Hepatocyte (in vitro differentiated cells): ENCODE measurements around the gene B3GNT7.

Experiments used
- EZH2 ChIP-seq: fragments of 200-600 bp; sonication (generic); IDR thresholded peaks from 2 replicates; pipeline ENCODE4 v1.6.1; 2016; ENCODE audit warnings: antibody characterized with exemption, mild to moderate bottlenecking, borderline replicate concordance
- EZH2phosphoT487 ChIP-seq: fragments of 200-600 bp; sonication (generic); IDR thresholded peaks from one replicate; pipeline ENCODE4 v1.6.1; 2018; ENCODE audit warnings: antibody characterized with exemption, mild to moderate bottlenecking, low read depth, moderate library complexity; ENCODE audit not compliant: unreplicated experiment, severe bottlenecking
- TF ChIP-seq, protein P1 (sequence below): fragments of 200-600 bp; sonication (generic); IDR thresholded peaks from 2 replicates; pipeline ENCODE4 v1.5.1; 2016; ENCODE audit warnings: antibody characterized with exemption, mild to moderate bottlenecking; ENCODE audit not compliant: poor library complexity

DNA sequence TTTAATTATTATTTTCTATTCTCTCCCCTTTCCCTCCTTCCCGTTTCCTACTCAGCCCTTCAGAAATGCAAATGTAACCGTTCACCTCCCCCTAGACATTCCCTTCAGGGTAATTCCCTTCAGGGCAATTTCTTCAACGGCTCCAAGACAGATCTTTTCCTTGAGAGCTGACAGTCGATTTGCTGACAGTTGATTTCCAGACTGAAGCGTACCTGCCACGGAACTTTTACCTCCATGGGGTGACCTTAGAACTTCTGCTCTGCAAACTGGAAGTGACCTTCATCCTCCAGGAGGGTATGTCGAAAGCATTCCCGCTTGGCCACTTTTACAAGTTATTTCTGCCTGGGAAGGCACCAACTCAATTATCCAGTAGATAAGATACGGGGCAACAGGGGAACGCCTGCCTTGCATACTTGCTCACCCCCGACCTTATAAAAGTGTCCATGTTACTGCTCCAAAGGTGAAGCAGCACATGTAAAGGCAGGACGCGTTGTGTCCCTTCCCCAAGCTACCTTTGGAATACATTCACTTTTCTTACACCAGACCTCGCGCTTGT lies 18.5 kb downstream of the B3GNT7 start:
- TF ChIP-seq EZH2 (no peak), EZH2phosphoT487 (no peak)
- TF ChIP-seq, protein P1, sequence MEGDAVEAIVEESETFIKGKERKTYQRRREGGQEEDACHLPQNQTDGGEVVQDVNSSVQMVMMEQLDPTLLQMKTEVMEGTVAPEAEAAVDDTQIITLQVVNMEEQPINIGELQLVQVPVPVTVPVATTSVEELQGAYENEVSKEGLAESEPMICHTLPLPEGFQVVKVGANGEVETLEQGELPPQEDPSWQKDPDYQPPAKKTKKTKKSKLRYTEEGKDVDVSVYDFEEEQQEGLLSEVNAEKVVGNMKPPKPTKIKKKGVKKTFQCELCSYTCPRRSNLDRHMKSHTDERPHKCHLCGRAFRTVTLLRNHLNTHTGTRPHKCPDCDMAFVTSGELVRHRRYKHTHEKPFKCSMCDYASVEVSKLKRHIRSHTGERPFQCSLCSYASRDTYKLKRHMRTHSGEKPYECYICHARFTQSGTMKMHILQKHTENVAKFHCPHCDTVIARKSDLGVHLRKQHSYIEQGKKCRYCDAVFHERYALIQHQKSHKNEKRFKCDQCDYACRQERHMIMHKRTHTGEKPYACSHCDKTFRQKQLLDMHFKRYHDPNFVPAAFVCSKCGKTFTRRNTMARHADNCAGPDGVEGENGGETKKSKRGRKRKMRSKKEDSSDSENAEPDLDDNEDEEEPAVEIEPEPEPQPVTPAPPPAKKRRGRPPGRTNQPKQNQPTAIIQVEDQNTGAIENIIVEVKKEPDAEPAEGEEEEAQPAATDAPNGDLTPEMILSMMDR = no peak
